ENCODE measurements around the gene IL20.

The IL20 gene

DNA sequence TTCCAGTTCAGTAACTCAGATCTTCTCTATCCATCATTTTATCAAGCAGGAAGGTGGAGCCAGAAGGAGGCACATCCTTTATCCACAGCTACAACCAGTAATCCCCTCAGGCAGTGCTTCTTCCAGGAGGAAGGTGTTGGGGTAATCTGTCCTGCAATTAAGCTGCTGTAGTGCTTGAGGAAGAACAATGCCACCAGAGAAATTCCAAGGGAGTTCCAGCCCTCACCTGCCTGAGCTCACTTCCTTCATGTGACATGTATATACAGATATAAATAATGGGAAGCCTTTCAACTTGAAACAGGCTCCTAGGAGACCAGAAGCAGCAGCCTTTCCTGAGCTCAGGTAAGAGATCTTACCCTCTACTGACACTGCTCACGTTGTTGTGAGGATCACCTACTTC lies 2.2 kb upstream of the IL20 start:
- TF ChIP-seq, protein P1, sequence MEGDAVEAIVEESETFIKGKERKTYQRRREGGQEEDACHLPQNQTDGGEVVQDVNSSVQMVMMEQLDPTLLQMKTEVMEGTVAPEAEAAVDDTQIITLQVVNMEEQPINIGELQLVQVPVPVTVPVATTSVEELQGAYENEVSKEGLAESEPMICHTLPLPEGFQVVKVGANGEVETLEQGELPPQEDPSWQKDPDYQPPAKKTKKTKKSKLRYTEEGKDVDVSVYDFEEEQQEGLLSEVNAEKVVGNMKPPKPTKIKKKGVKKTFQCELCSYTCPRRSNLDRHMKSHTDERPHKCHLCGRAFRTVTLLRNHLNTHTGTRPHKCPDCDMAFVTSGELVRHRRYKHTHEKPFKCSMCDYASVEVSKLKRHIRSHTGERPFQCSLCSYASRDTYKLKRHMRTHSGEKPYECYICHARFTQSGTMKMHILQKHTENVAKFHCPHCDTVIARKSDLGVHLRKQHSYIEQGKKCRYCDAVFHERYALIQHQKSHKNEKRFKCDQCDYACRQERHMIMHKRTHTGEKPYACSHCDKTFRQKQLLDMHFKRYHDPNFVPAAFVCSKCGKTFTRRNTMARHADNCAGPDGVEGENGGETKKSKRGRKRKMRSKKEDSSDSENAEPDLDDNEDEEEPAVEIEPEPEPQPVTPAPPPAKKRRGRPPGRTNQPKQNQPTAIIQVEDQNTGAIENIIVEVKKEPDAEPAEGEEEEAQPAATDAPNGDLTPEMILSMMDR (IDR thresholded peaks at IDR 0.05; ENCODE audit: low read depth, low read length): no peak
- DNase-seq (ENCODE audit: extremely low read depth, low read depth): no peak

DNA sequence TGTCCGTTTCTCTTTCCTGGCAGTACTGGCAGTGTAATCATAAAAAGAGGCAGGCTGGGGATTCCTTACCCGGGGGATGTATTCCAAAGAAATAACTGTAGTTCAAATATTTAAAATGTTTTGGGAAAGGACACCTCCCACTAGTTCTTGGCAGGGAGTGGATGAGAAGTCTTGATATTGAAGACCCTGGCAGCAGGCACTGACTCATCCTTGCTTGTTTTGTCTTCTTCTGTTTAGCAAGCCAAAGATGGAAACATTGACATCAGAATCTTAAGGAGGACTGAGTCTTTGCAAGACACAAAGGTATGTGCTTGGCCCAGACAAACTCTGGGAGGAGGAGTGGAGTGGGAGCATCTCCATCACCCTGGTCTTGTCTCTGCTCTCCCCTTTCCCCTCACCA lies 639 bp downstream of the IL20 start:
- TF ChIP-seq, protein P1 (IDR thresholded peaks at IDR 0.05; ENCODE audit: low read depth, low read length): no peak
- no peak for DNase-seq (ENCODE audit: extremely low read depth, low read depth)

DNA sequence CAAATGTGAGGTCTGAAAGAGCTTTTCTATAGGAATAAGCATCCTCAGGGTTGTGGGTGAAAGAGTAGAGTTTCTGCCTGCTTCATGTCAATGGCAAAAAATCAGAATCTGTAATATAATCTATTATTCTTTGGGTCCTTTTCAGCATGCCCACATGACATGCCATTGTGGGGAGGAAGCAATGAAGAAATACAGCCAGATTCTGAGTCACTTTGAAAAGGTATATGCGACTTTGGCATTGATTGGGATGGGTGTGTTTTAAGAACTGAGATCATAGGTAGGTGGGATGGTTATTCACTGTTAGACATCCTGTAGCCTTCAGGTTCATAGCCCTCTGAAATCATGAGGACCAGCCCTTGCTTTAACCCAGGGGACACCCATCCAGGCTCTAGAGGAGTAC lies 1.8 kb downstream of the IL20 start:
- no peak for DNase-seq (ENCODE audit: extremely low read depth, low read depth)
- TF ChIP-seq, protein P1 (IDR thresholded peaks at IDR 0.05; ENCODE audit: low read depth, low read length): no peak

DNA sequence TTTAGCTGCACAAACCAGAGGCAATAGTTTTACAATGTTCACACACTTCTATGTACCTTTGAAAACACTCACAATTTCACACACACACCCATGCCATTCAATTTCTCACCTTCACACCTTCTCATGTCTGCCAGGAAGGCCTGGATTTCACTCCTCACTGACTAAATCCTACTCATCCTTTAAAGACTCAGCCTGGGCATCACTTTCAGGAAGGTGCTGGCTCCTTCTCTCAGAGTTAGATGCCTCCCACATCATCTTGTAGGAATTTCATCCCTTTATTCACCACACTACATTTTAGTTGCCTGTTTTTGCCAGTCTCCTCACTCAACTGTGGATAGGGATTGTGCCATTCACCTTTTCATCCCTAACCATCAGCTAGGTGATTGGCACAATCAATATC lies 2.3 kb downstream of the IL20 start:
- TF ChIP-seq, protein P1 (IDR thresholded peaks at IDR 0.05; ENCODE audit: low read depth, low read length): no peak
- no peak for DNase-seq (ENCODE audit: extremely low read depth, low read depth)

DNA sequence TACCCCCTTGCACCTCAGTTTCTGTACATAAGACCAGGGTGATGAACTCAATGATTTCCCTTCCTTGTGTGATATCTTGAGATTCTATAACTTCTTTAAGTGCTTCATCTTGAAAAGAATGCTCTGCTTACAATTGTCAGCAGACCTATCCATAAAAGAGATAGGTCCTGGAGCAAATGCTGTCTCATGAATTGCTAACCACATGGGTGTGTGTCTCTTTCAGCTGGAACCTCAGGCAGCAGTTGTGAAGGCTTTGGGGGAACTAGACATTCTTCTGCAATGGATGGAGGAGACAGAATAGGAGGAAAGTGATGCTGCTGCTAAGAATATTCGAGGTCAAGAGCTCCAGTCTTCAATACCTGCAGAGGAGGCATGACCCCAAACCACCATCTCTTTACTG lies 2.8 kb downstream of the IL20 start:
- TF ChIP-seq, protein P1 (IDR thresholded peaks at IDR 0.05; ENCODE audit: low read depth, low read length): no peak
- DNase-seq (ENCODE audit: extremely low read depth, low read depth): no peak

DNA sequence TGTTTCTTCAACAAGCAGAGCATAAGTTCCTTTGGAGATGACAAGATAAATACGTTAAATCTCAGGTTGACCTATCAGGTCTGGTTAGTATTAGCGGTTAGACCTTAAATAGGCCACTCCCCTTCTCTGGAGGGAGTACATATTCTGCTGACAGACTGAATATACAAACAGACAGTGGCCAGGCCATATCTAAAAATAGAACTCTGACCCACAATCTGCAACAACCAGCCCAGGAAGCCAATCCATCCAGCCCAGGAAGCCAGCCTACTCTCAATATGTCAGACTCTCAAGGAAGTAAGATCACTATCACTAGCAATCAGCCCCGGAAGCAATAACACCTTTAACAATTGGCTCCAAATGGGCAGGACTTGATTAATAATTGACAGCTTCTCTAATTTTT lies 6.7 kb downstream of the IL20 start:
- TF ChIP-seq, protein P1 (IDR thresholded peaks at IDR 0.05; ENCODE audit: low read depth, low read length): no peak
- DNase-seq (ENCODE audit: extremely low read depth, low read depth): no peak

DNA sequence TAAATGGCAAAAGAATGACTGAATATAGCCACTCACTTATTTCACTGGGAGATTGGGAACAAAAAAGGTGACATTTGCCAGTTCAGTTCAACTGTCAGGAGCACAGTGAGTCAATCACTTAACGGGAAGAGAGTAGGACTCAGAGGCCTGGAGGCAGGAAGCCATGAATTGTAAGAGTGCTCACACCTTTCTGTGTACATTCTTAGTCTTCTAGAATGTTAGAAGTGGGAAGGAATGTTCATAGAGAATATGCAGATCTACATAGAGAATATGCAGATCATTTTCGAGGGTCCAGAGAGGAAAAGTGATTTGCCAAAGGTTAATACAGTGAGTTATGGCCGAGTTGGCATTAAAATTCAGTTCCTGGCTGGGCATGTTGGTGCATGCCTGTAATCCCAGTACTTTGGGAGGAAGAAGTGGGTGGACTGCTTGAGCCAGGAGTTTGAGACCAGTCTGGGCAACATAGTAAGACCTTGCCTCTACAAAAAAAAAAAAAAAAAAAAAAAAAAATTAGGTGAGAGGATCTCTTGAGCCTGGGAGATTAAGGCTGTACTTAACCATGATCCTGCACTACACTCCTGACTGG lies 8.3 kb downstream of the IL20 start:
- DNase-seq (ENCODE audit: extremely low read depth, low read depth): no peak
- TF ChIP-seq, protein P1 (IDR thresholded peaks at IDR 0.05; ENCODE audit: low read depth, low read length): no peak
